Measurements from ENCODE around the gene PTBP3. TPM values are rescaled to one million over a fixed set of nuclear protein-coding genes. Genes with fewer than 3 reads are reported as not detected.
"Not testable (repeated sequence)": the region's sequence is repeated elsewhere in the genome, so short reads cannot be mapped to it uniquely, and the experiment has no call there.

The PTBP3 gene
- total RNA-seq, 1 experiment from 2014 or later, result 73.1 TPM

- intact Hi-C loops (cut with micrococcal nuclease; ENCODE audit: unreplicated experiment), result loop anchor here (10.0 kb wide), 1 partner anchor 106 kb away; no protein-coding TSS in a partner anchor
- H3K4me1 Mint-ChIP-seq (ENCODE audit: low read depth, unreplicated experiment), result no peaks in the 10 kb centered on the region
- BruUV-seq (replicated peaks), result no TSS peak
- no peaks in the 10 kb centered on the region for H3K27me3 Mint-ChIP-seq (ENCODE audit: unreplicated experiment)
- no peaks in the 10 kb centered on the region for H3K36me3 Mint-ChIP-seq (ENCODE audit: insufficient read depth, unreplicated experiment)
- CTCF ChIA-PET, result no interaction called here
- no peaks in the 10 kb centered on the region for H3K9me3 Mint-ChIP-seq (ENCODE audit: low read depth, unreplicated experiment)
- no peak overlapping the region for H3K4me3 Mint-ChIP-seq (ENCODE audit: low read depth, unreplicated experiment)
- H3K27ac Mint-ChIP-seq (ENCODE audit: unreplicated experiment), result no peak overlapping the region
- no peak for TF ChIP-seq CTCF (IDR thresholded peaks at IDR 0.05; ENCODE audit: unreplicated experiment)
- DNase-seq, result no peak
Observed at GRCh38 chr9:112200711-112201110, 132.7 kb downstream of the PTBP3 start.

GRCh38 chr9:112198646-112199045, 134.8 kb downstream of the PTBP3 start:
- no peaks in the 10 kb centered on the region for H3K9me3 Mint-ChIP-seq (ENCODE audit: low read depth, unreplicated experiment)
- BruUV-seq (replicated peaks), result no TSS peak
- CTCF ChIA-PET, result no interaction called here

GRCh38 chr9:112194969-112195431, 138.4 kb downstream of the PTBP3 start:
- no peak for TF ChIP-seq CTCF (IDR thresholded peaks at IDR 0.05; ENCODE audit: unreplicated experiment)
- Mint-ChIP-seq H3K9me3 (ENCODE audit: low read depth, unreplicated experiment) (no peaks in the 10 kb centered on the region), H3K4me1 (ENCODE audit: low read depth, unreplicated experiment) (no peaks in the 10 kb centered on the region), H3K27me3 (ENCODE audit: unreplicated experiment) (no peaks in the 10 kb centered on the region), H3K4me3 (ENCODE audit: low read depth, unreplicated experiment) (no peak overlapping the region), H3K27ac (ENCODE audit: unreplicated experiment) (no peak overlapping the region), H3K36me3 (ENCODE audit: insufficient read depth, unreplicated experiment) (no peaks in the 10 kb centered on the region)
- intact Hi-C loops (cut with micrococcal nuclease; ENCODE audit: unreplicated experiment), result no loop called here
- CTCF ChIA-PET, result no interaction called here
- no peak for DNase-seq
- BruUV-seq (replicated peaks), result no TSS peak

More at GRCh38 chr9:112198646-112199045, 134.8 kb downstream of the PTBP3 start:
- Mint-ChIP-seq H3K27ac (ENCODE audit: unreplicated experiment) (no peak overlapping the region), H3K27me3 (ENCODE audit: unreplicated experiment) (no peaks in the 10 kb centered on the region), H3K36me3 (ENCODE audit: insufficient read depth, unreplicated experiment) (no peaks in the 10 kb centered on the region), H3K4me3 (ENCODE audit: low read depth, unreplicated experiment) (no peak overlapping the region), H3K4me1 (ENCODE audit: low read depth, unreplicated experiment) (no peaks in the 10 kb centered on the region)
- intact Hi-C loops (cut with micrococcal nuclease; ENCODE audit: unreplicated experiment), result no loop called here
- no peak for TF ChIP-seq CTCF (IDR thresholded peaks at IDR 0.05; ENCODE audit: unreplicated experiment)
- DNase-seq, result no peak

GRCh38 chr9:112193572-112194288, 139.7 kb downstream of the PTBP3 start:
- H3K4me1 Mint-ChIP-seq (ENCODE audit: low read depth, unreplicated experiment), result no peaks in the 10 kb centered on the region
- intact Hi-C loops (cut with micrococcal nuclease; ENCODE audit: unreplicated experiment), result no loop called here
- H3K27me3 Mint-ChIP-seq (ENCODE audit: unreplicated experiment), result no peaks in the 10 kb centered on the region
- H3K9me3 Mint-ChIP-seq (ENCODE audit: low read depth, unreplicated experiment), result no peaks in the 10 kb centered on the region
- no peak overlapping the region for H3K27ac Mint-ChIP-seq (ENCODE audit: unreplicated experiment)
- no TSS peak for BruUV-seq (replicated peaks)
- CTCF ChIA-PET, result no interaction called here
- H3K4me3 Mint-ChIP-seq (ENCODE audit: low read depth, unreplicated experiment), result no peak overlapping the region
- TF ChIP-seq CTCF (IDR thresholded peaks at IDR 0.05; ENCODE audit: unreplicated experiment), result no peak
- no peak for DNase-seq
- no peaks in the 10 kb centered on the region for H3K36me3 Mint-ChIP-seq (ENCODE audit: insufficient read depth, unreplicated experiment)

- H3K27me3 Mint-ChIP-seq (ENCODE audit: unreplicated experiment); CTCF ChIA-PET: not testable (repeated sequence)
Observed at GRCh38 chr9:112190320-112190719, 143.1 kb downstream of the PTBP3 start.

More at GRCh38 chr9:112190320-112190719, 143.1 kb downstream of the PTBP3 start:
- H3K36me3 Mint-ChIP-seq (ENCODE audit: insufficient read depth, unreplicated experiment); intact Hi-C loops (cut with micrococcal nuclease; ENCODE audit: unreplicated experiment); H3K27ac Mint-ChIP-seq (ENCODE audit: unreplicated experiment); H3K4me1 Mint-ChIP-seq (ENCODE audit: low read depth, unreplicated experiment); DNase-seq; BruUV-seq (replicated peaks); H3K4me3 Mint-ChIP-seq (ENCODE audit: low read depth, unreplicated experiment); H3K9me3 Mint-ChIP-seq (ENCODE audit: low read depth, unreplicated experiment): not testable (repeated sequence)

All from Calu3 (cell line).